NCI-H82 treated with DMSO at 0.1 percent for 48 hours (cell line): ENCODE measurements around the gene SGMS1.
"Not testable (repeated sequence)": the region's sequence is repeated elsewhere in the genome, so short reads cannot be mapped to it uniquely, and the experiment has no call there.

Experiments
- DNase-seq: peaks from one replicate; lab custom pipeline; 2025; ENCODE audit not compliant: unreplicated experiment; lab: John Stamatoyannopoulos, UW

The SGMS1 gene

GRCh38 chr10:50471583-50471975 lies 152.2 kb downstream of the SGMS1 start:
- DNase-seq, result no peak

DNA sequence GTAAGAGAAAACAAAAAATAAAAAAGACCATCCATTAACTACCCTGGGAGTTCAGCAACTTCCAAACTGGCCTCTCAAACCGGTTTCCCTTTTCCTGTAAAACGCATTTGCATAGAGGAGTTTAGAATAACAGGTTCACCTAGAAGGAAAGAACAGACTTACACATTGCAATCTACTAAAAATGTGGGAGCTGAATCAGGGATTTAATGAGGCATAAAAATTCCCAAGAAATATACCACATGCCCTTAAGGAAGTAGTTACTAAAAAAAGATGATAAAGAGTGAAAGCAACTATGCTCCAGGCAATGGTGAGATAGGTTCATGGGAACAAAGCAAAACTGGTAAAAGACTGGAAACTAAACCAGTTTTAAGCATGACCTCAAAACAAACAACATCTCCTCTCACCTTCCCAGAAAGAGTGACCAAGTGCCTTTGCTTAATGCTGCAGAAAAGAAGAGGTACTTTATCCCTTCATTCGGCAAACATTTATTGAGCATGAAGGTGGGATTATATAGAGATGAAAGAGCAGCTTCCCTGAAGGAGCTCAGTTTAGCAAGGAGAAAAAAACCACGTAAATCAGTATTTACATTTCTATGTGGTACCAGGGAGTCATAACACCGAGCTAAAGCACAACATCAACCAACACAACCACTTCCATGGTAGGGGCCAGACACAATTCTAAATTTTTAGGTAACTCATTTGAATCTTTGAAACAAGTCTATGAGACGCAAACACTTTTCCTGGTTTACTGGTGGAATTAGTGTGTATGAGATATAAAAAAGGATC lies 152.8 kb downstream of the SGMS1 start:
- no peak for DNase-seq

DNA sequence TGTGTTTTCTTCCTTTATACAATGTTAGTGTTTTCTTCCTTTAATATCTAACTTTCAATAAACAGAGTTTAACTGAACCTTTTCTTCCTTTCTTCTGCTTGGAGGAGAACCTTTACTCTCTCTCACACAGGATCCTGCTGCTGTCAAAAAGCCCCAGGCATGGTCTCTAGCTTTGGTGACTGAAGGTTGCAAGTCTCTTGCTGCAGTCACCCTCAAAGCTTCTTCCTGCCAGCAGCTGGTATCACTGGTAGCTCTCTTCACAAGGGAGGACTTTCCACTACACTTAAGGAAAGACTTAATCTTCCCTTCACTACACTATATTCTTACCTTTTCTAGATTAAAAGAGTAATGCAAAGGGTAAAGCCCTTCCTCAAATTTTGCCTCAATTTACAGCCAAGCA lies 153.4 kb downstream of the SGMS1 start:
- DNase-seq, result no peak

GRCh38 chr10:50469778-50470193 lies 154.0 kb downstream of the SGMS1 start:
- DNase-seq, result no peak

DNA sequence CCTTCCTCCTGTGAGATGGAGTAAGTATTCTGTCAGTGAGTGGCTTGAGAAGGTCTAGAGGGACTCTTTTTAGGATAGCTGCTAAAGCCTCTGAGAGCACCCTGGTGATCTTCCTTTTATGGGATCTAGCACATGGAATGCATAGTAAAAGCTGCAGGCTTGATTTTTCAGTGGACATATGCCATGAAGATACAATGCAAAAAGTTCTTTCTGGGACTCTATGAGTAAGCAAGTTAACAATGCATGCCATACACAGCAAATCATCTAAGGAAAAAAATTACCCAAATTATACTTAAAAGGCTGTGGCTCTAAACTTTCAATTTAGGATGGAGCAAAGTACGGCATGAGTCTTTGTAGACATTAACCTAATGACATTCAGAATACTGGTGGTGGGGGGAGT lies 154.5 kb downstream of the SGMS1 start:
- no peak for DNase-seq

DNA sequence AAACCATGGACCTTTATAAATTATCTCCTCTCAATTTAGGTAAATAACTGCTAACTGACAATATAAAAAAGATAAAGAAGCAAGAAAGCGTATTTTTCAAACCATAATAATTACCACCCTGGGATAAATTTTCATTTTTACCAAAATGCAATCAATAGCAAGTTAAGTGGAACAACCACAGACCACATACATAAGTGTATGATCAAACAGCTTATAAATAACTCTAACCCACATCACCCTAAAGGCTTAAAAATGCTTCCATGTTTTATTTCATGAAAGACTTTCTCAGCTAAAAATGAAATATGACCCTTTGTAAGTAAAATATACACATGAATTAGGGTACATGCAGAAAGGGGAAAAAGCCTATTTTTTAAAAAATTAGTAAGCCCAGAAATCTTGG lies 156.5 kb downstream of the SGMS1 start:
- no peak for DNase-seq

- DNase-seq, result no peak
These were observed 159.7 kb downstream of the SGMS1 start for GRCh38 chr10:50464004-50464409.

- DNase-seq, result no peak
These were observed 161.9 kb downstream of the SGMS1 start for GRCh38 chr10:50461834-50462233.

- DNase-seq, result no peak
These were observed 162.6 kb downstream of the SGMS1 start for GRCh38 chr10:50461123-50461522.

- DNase-seq, result no peak
These were observed 167.0 kb downstream of the SGMS1 start for GRCh38 chr10:50456719-50457118.

- no peak for DNase-seq
These were observed 169.8 kb downstream of the SGMS1 start for GRCh38 chr10:50453940-50454339.

GRCh38 chr10:50452603-50453002 lies 171.2 kb downstream of the SGMS1 start:
- no peak for DNase-seq

- DNase-seq, result no peak
These were observed 176.1 kb downstream of the SGMS1 start for GRCh38 chr10:50447691-50448090.

GRCh38 chr10:50445777-50446176 lies 178.0 kb downstream of the SGMS1 start:
- not testable (repeated sequence) for DNase-seq

- no peak for DNase-seq
These were observed 183.3 kb downstream of the SGMS1 start for GRCh38 chr10:50440489-50440888.

DNA sequence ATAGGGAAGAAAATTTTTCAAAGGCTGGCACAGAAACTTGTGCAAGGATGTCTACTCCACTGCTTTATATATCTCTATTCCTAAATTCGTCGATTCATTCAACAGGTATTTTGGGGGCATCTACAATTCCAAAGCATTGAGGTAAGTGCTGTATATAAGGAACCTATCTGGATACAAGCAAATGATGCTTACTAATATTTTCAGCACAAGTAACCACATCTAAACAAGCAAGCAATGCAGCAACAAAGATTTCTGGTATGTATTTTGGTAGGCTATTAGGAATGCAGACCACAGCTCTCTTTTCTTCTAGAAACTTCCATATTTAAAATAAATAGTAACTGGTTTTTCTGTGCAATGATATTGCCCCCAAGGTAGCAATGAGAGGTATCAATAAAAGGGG lies 183.9 kb downstream of the SGMS1 start:
- no peak for DNase-seq

- no peak for DNase-seq
These were observed 184.6 kb downstream of the SGMS1 start for GRCh38 chr10:50439187-50439586.

DNA sequence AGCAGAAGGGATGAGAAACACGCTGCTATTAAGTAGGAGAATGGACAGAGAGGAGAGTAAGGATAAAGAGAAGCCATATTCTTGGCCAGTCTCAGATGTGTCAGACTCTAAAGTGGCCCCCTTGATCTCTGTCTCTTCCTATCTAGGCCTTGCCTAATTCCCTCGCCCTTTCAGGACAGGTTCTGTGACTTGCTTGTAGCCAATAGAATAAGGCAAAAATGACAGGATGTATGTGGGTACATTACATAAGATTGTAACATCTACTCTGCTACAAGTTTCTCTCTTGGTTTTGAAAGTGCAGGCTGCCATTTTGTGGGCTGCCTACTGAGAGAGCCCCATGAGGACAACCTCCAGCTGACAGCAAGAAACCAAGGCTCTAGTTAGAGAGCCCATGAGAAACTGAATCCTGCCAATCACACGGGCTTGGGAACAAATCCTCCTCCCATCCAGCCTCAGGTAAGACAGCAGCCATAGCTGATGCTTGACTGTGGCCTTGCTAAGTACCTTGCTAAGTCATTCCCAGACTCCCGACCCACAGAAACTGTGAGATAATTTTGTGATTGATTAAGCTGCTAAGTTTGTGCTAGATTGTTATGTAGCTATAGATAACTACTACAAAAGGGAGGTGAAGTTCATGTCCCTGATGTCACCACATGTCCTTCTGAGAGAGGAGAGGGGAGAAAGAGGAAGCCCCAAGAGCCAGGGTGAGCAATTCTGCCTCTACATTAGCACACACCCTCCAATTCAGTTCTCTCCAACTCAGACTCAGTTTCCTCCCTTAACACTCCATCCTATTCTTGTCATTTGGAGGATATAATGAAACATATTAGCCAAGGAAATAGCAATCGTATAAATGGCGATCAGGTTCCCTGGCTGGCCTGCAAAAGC lies 185.5 kb downstream of the SGMS1 start:
- DNase-seq, result no peak

DNA sequence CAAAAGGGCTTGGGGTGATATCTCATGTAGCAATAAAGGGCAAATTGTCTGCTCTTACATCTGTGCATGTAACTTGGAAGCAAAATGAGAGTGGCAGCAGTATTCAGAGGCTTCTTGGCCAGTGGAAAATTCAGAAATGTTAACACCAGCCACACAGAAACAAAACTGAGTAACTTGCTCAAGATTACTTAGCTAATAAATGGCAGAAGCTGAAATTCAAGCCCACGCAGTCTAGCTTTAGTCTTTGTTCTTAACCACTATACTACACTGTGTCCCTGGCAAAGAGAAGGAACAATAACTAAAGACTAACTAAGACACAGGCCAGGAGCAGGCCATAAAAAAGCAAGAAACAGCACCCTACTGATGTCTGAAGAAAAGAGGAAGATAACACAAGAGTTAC lies 186.5 kb downstream of the SGMS1 start:
- no peak for DNase-seq

GRCh38 chr10:50436805-50437204 lies 187.0 kb downstream of the SGMS1 start:
- DNase-seq, result no peak

GRCh38 chr10:50432211-50433009 lies 191.3 kb downstream of the SGMS1 start:
- no peak for DNase-seq
